Fibroblast of lung (primary cell): ENCODE results near the gene LGALS7B.

ENCODE experiments used
- CTCF ChIP-seq, 2 donors: IDR thresholded peaks in 1 of 2; conservative IDR thresholded peaks in 1 of 2; 1 replicate in 1 of 2; 2 replicates in 1 of 2; pipeline ENCODE4 v1.5.1; 2011 to 2012; ENCODE audit warnings: low read length in 2 of 2, control low read depth in 1 of 2, inconsistent platforms in 1 of 2, low read depth in 1 of 2, mild to moderate bottlenecking in 1 of 2
- EZH2 ChIP-seq: IDR thresholded peaks from 2 replicates; pipeline ENCODE4 v1.5.1; 2012; ENCODE audit warnings: low read length, control low read depth, mild to moderate bottlenecking; ENCODE audit errors: missing control alignments

DNA sequence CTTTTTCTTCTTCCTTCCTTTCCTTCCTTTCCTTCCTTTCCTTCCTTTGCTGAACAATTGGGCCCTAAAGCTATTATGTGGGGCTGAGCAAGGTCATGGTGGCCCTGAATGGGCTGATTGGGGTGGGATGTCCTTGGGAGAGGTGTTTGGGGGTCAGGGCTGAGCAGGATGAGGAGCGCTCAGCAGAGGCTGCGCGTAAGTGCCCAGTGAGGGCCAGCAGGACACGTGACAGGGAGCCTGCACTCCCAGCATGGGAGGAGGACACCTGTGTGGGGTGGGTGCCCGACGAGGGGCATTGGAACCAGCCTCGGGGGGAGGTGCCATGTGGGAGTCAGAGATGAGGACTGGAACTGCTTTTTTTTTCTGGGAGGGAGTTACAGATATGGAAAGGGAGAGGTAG is 10.3 kb upstream of the LGALS7B start:
- TF ChIP-seq CTCF (conservative IDR thresholded peaks at IDR 0.05 in 1 of 2, IDR thresholded peaks at IDR 0.05 in 1 of 2; ENCODE audit: low read depth in 1 of 2, low read length in 2 of 2) (no peak), EZH2 (no peak)
